ENCODE measurements around the gene CREB5.
A peak's percentile ranks its signal among the peaks of the same experiment; 100 is the strongest.

Gene CREB5

DNA sequence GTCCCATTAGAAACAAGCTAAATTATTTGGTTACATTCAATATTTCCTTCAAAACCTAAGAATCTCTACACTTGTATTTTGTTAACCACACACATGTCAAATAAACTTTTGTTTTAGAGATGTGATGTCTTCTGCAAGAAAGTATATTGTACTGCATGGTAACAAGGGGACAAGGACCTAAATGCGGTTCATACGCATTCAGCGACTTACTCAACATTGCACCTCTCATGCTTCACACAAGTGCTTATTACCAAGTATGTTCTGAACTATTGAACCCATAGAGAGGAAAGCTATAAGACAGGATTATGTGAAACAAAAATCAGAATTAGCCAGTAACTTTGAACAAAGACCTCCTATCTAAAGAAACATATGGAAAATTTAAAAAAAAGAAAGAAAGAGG lies 68.3 kb downstream of the CREB5 start:
- DNase-seq (ENCODE audit: low spot score) = no peak
- TF ChIP-seq, protein P1, sequence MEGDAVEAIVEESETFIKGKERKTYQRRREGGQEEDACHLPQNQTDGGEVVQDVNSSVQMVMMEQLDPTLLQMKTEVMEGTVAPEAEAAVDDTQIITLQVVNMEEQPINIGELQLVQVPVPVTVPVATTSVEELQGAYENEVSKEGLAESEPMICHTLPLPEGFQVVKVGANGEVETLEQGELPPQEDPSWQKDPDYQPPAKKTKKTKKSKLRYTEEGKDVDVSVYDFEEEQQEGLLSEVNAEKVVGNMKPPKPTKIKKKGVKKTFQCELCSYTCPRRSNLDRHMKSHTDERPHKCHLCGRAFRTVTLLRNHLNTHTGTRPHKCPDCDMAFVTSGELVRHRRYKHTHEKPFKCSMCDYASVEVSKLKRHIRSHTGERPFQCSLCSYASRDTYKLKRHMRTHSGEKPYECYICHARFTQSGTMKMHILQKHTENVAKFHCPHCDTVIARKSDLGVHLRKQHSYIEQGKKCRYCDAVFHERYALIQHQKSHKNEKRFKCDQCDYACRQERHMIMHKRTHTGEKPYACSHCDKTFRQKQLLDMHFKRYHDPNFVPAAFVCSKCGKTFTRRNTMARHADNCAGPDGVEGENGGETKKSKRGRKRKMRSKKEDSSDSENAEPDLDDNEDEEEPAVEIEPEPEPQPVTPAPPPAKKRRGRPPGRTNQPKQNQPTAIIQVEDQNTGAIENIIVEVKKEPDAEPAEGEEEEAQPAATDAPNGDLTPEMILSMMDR (IDR thresholded peaks at IDR 0.05; ENCODE audit: borderline replicate concordance, control extremely low read depth, extremely low read depth, insufficient read depth, missing control alignments) = no peak
- in situ Hi-C loops (cut with MboI; ENCODE audit: low sequenced_read_pairs, unreplicated experiment) = no loop called here

DNA sequence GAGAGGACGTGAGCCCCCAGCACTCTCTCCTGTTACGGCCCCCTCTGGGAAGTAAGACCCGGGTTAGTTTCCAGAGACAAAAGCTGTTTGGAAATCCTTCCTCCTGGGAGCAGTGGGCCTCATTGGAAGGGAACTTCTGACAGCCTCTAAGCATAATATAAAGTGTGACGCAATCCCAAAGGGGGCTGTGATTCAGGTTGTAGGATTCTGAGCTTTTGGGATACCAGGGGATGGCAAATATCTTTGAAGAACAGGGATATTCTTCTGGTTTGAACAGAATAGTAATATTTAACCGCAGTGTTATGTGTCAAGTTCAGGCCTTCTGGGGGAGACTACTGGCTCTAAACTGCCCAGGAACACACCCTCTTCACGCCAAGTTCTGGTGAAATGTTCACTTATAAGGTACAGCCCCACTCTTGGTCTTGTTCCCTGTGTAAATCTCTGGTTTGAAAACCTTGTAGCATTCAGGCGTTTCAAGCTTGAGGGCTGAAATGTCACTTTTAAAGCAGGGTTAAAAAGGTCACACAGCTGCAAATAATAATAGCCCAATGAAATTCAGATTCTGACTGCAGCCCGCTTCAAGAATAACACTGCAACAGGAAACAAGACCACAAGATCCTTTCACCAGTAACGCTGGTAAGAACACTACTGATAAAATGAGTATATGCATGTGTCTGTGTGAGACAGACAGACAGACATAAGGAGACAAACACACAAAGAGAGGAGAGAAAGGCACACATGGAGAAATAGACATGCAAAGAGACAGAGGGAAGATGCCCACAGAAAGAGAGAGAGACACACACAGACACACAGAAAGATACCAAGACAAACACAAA lies 69.0 kb downstream of the CREB5 start:
- in situ Hi-C loops (cut with MboI; ENCODE audit: low sequenced_read_pairs, unreplicated experiment) = no loop called here
- TF ChIP-seq, protein P1 (IDR thresholded peaks at IDR 0.05; ENCODE audit: borderline replicate concordance, control extremely low read depth, extremely low read depth, insufficient read depth, missing control alignments) = no peak
- peak; percentile 24 for DNase-seq (ENCODE audit: low spot score)

DNA sequence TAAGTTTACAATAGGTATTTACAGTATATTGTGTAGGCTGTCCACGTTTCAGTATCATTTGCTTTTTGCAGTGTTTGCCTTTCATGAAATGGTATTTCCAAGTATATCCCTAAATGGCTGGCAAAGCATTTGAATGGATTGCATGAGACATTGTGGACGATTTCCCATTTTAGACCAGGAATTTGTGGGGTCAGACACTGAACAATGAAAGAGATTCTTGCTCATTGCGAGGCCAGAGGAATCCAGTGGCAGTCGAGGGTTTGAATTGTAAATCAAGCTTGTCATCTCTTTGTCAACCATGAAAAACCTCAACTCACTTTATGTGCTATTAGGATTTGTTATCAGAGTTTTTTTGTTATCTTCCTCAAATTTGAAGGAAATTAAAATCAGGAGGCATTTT lies 70.8 kb downstream of the CREB5 start:
- no peak for DNase-seq (ENCODE audit: low spot score)
- TF ChIP-seq, protein P1 (IDR thresholded peaks at IDR 0.05; ENCODE audit: borderline replicate concordance, control extremely low read depth, extremely low read depth, insufficient read depth, missing control alignments) = no peak

DNA sequence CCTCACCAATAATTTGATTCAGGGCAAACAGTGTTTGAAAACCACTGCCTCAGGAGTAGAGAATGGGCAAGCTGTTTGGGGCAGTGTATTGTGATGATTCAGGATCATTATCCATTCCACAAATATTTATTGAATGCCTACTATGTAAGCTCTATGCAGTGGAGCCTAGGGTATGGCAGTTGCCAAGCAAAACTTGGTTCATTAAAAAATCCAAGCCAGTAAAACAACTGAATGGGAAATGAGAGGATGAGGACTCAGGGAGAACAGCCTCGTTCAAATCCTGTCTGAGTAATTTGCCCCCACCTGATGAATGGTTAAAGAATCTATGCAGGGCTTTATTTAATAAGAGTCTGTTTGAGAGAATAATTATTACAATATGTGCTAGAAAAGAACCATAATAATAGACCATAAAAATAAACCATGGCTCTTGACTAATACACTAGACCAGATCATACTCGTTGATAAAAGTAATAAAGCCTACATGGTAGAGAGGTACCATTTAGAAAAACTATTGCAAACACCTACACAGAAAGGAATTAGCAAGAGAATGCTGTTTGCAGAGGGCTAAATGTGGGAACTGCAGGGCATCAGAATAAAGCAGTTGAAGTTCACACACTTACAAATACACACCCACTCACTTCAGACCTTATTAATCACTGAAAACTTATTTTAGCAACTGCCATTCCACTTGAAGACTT lies 71.7 kb downstream of the CREB5 start:
- in situ Hi-C loops (cut with MboI; ENCODE audit: low sequenced_read_pairs, unreplicated experiment) = no loop called here
- DNase-seq (ENCODE audit: low spot score) = no peak
- TF ChIP-seq, protein P1 (IDR thresholded peaks at IDR 0.05; ENCODE audit: borderline replicate concordance, control extremely low read depth, extremely low read depth, insufficient read depth, missing control alignments) = no peak

More for the DNA sequence above, 70.8 kb downstream of the CREB5 start:
- in situ Hi-C loops (cut with MboI; ENCODE audit: low sequenced_read_pairs, unreplicated experiment) = no loop called here

DNA sequence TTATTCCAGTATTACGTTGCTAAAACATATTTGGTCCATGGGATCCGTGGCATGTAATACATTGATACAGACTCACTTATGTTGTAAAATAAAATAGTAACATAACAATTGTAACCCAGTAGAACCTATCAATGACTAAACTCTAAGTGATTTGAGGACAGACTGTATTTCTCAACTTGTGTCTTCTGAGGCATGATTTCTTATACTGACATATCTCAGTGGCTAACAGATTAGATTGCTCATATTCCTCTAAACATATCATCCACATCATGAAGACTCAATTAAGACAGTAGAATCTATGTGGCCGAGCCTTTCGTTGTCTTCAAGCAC lies 72.3 kb downstream of the CREB5 start:
- in situ Hi-C loops (cut with MboI; ENCODE audit: low sequenced_read_pairs, unreplicated experiment) = no loop called here
- TF ChIP-seq, protein P1 (IDR thresholded peaks at IDR 0.05; ENCODE audit: borderline replicate concordance, control extremely low read depth, extremely low read depth, insufficient read depth, missing control alignments) = no peak
- no peak for DNase-seq (ENCODE audit: low spot score)

DNA sequence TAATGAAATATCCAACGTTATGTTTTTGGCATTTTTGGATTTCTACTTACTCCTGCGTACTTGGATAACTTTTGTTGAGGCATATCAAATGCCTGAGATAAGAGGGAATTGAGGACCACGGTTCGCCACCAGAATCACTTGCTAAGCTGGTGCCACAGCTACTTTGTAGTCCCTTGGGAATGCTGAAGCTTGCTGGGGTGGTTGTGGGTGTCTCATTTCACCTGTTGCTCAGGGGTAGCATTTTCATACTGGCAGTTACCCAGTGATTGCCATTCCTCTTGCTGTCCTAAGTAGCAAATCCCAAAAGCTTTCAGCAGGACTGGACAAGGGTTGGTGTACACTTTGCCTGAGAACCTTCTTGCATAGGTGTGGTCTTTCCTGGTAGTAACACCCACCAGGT lies 75.2 kb downstream of the CREB5 start:
- DNase-seq (ENCODE audit: low spot score) = no peak
- TF ChIP-seq, protein P1 (IDR thresholded peaks at IDR 0.05; ENCODE audit: borderline replicate concordance, control extremely low read depth, extremely low read depth, insufficient read depth, missing control alignments) = no peak

More for the DNA sequence above, 75.2 kb downstream of the CREB5 start:
- in situ Hi-C loops (cut with MboI; ENCODE audit: low sequenced_read_pairs, unreplicated experiment) = no loop called here
